Measurements from ENCODE around the gene PIK3R1. TPM values are rescaled to one million over a fixed set of nuclear protein-coding genes. Genes with fewer than 3 reads are reported as not detected.

PIK3R1 gene
- total and polyA plus RNA-seq, 2 of the 4 experiments (the other 2 are of a cell fraction) = 2.4 to 9.3 TPM

GRCh38 chr5:68305223-68305870 lies 89.8 kb downstream of the PIK3R1 start:
- in situ Hi-C loops (cut with MboI; ENCODE audit: low sequenced_read_pairs) = no loop called here
- H3K4me3 ChIP-seq (ENCODE audit: insufficient read depth, low read depth, low read length) = no peak overlapping the region
- H3K56ac ChIP-seq (ENCODE audit: extremely low read depth, insufficient read depth, low read length) = no peak overlapping the region
- no peak overlapping the region for H4K8ac ChIP-seq (ENCODE audit: low read depth in 2 of 2, low read length in 2 of 2)
- no peak overlapping the region for H2AFZ ChIP-seq (replicated peaks; ENCODE audit: low read length, poor library complexity)
- no peak overlapping the region for H4K5ac ChIP-seq (ENCODE audit: low read depth, low read length)
- H3K4me2 ChIP-seq (ENCODE audit: low read depth, low read length) = no peak overlapping the region
- dilution Hi-C loops (cut with HindIII; ENCODE audit: low sequenced_read_pairs, unreplicated experiment) = no loop called here
- ChIA-PET CTCF (no interaction called here), POLR2A (ENCODE audit: unreplicated experiment) (no interaction called here)
- no peak for DNase-seq
- no peaks in the 10 kb centered on the region for H3K4me1 ChIP-seq (ENCODE audit: control insufficient read depth, insufficient read depth, low read length)
- H3K14ac ChIP-seq (replicated peaks; ENCODE audit: low read depth, low read length) = no peak overlapping the region
- H3K18ac ChIP-seq (ENCODE audit: low read depth, low read length) = no peak overlapping the region
- no peaks in the 10 kb centered on the region for H3K36me3 ChIP-seq (ENCODE audit: control insufficient read depth, insufficient read depth, low read length)
- intact Hi-C loops (cut with micrococcal nuclease) = no loop called here
- no peak overlapping the region for H2BK15ac ChIP-seq (ENCODE audit: low read depth, low read length)
- H2BK5ac ChIP-seq (ENCODE audit: low read depth, low read length, poor library complexity, severe bottlenecking) = no peak overlapping the region
- H3K9me3 ChIP-seq (ENCODE audit: control insufficient read depth, insufficient read depth, low read length) = no peaks in the 10 kb centered on the region
- H2AK5ac ChIP-seq (ENCODE audit: low read depth, low read length) = no peak overlapping the region
- no peak for ATAC-seq (ENCODE audit: low read depth)
- H2AK9ac ChIP-seq (replicated peaks; ENCODE audit: low read depth, low read length, poor library complexity) = no peak overlapping the region
- H4K91ac ChIP-seq (ENCODE audit: insufficient read depth, low read depth, low read length) = no peak overlapping the region
- H3K79me1 ChIP-seq (ENCODE audit: low read depth in 1 of 2, low read length in 2 of 2) = no peaks in the 10 kb centered on the region
- H2BK120ac ChIP-seq (ENCODE audit: low read depth, low read length) = no peak overlapping the region
- BruUV-seq (replicated peaks) = no TSS peak
- no peak overlapping the region for H3K4ac ChIP-seq (ENCODE audit: low read depth, low read length)
- TF ChIP-seq USF2 (IDR thresholded peaks at IDR 0.05; ENCODE audit: low read depth, low read length) (no peak), NFE2L2 (IDR thresholded peaks at IDR 0.05; ENCODE audit: low read depth, low read length) (no peak), MAZ (IDR thresholded peaks at IDR 0.05; ENCODE audit: borderline replicate concordance, low read depth, low read length) (no peak), CTCF (conservative IDR thresholded peaks at IDR 0.05; ENCODE audit: low read depth, low read length) (no peak), FOS (IDR thresholded peaks at IDR 0.05; ENCODE audit: low read depth, low read length) (no peak), ELK1 (IDR thresholded peaks at IDR 0.05; ENCODE audit: borderline replicate concordance, low read depth, low read length) (no peak), RAD21 (IDR thresholded peaks at IDR 0.05; ENCODE audit: low read length) (no peak), MAFK (IDR thresholded peaks at IDR 0.05; ENCODE audit: low read depth, low read length) (no peak), POLR2A (IDR thresholded peaks at IDR 0.05; ENCODE audit: low read depth, low read length) (no peak), CEBPB (IDR thresholded peaks at IDR 0.05; ENCODE audit: low read depth, low read length) (no peak)
- no peak overlapping the region for H2BK20ac ChIP-seq (ENCODE audit: low read depth, low read length)
- H4K20me1 ChIP-seq (ENCODE audit: insufficient read depth, low read length) = no peaks in the 10 kb centered on the region
- H3K9me1 ChIP-seq (ENCODE audit: insufficient read depth, low read length) = no peaks in the 10 kb centered on the region
- H3K27ac ChIP-seq (ENCODE audit: insufficient read depth, low read length) = no peak overlapping the region
- no peak overlapping the region for H3K23ac ChIP-seq (ENCODE audit: low read depth, low read length)
- no CpG with 5 or more reads among the region's 1 CpG for WGBS, 2 experiments (ENCODE audit: extremely low coverage in 2 of 2, insufficient read length in 1 of 2)
- no peaks in the 10 kb centered on the region for H3K27me3 ChIP-seq (ENCODE audit: control insufficient read depth, insufficient read depth, low read length)
- H3K9ac ChIP-seq (ENCODE audit: low read depth, low read length) = no peak overlapping the region
